Thyroid gland (tissue), 4 donors: ENCODE results near the gene TMEM125.

Experiments
- CTCF ChIP-seq, 6 experiments: fragments of 200-600 bp in 3 of 6; fragments of 450-650 bp in 3 of 6; sonication (generic) in 3 of 6; IDR thresholded peaks; one replicate each; pipeline ENCODE4 v1.5.1; 2016 to 2019; ENCODE audit warnings: antibody characterized with exemption in 6 of 6, mild to moderate bottlenecking in 2 of 6, inconsistent platforms in 1 of 6, moderate library complexity in 1 of 6
- POLR2A ChIP-seq, 2 donors: fragments of 450-650 bp; IDR thresholded peaks; one replicate each; pipeline ENCODE4 v1.6.1; 2017; ENCODE audit warnings: antibody characterized with exemption in 2 of 2, mild to moderate bottlenecking in 2 of 2, moderate library complexity in 1 of 2

- no peak for TF ChIP-seq CTCF (IDR thresholded peaks at IDR 0.05)
- no peak for TF ChIP-seq POLR2A (IDR thresholded peaks at IDR 0.05)
Measured at GRCh38 chr1:43286533-43286932, 16.8 kb downstream of the TMEM125 start.
